HepG2 (cell line): ENCODE measurements around the gene KDM4B. TPM values are rescaled to one million over a fixed set of nuclear protein-coding genes. Genes with fewer than 3 reads are reported as not detected.
A peak's percentile ranks its signal among the peaks of the same experiment; 100 is the strongest.

Experiments used
- ATAC-seq: fragments of 200-7000 bp; cut with Tn5 transposase; 3 replicates; pipeline ENCODE4 v1.9.1; 2020; ENCODE audit warnings: mild to moderate bottlenecking, moderate library complexity
- BruUV-seq: library from RNA; stranded (reverse); fragments of 400-500 nt; replicated peaks from 2 replicates; lab custom pipeline; 2021; lab: Mats Ljungman, UMichigan
- CTCF ChIA-PET: fragments of 300-600 bp; formaldehyde crosslinking; extraction: SDS; loops from one replicate; lab custom pipeline; 2021; ENCODE audit warnings: low total read pairs, inconsistent platforms, low intra/inter-chr PET ratio; lab: Yijun Ruan, JAX
- POLR2A ChIA-PET: fragments of 350-600 bp; sonication (Branson Sonifier 250); formaldehyde crosslinking; loops from one replicate; lab custom pipeline; 2020; ENCODE audit warnings: antibody characterized with exemption, inconsistent platforms; lab: Yijun Ruan, JAX
- DNase-seq: peaks from one replicate; pipeline ENCODE4 v3.0.0-alpha.2; 2015; ENCODE audit warnings: low spot score
- FAIRE-seq: peaks from 3 replicates; lab custom pipeline; 2011; peaks lifted over from hg19 to GRCh38; lab: Jason Lieb, UNC
- H2AFZ ChIP-seq: one replicate; pipeline ENCODE4 v1.6.1; 2011; ENCODE audit warnings: low read length, inconsistent platforms
- H3K27ac ChIP-seq: fragments of 300-600 bp; 3 replicates; pipeline ENCODE4 v1.8.0; 2011; ENCODE audit warnings: mixed run types, mild to moderate bottlenecking, mixed read lengths, low read length, inconsistent platforms; ENCODE audit not compliant: insufficient read depth; ENCODE audit errors: extremely low read length
- H3K27me3 ChIP-seq, 2 experiments: fragments of 200-600 bp in 1 of 2; 2 replicates in 1 of 2; 3 replicates in 1 of 2; pipeline versions ENCODE4 v1.6.0 to v1.8.0; 2011; ENCODE audit warnings: low read length in 2 of 2, mild to moderate bottlenecking in 2 of 2, moderate library complexity in 2 of 2, inconsistent platforms in 1 of 2; ENCODE audit not compliant: insufficient read depth in 2 of 2, control insufficient read depth in 1 of 2
- H3K36me3 ChIP-seq, 2 experiments: fragments of 200-600 bp in 1 of 2; replicated peaks in 1 of 2; 2 replicates in 1 of 2; 3 replicates in 1 of 2; pipeline versions ENCODE4 v1.5.1 to v1.8.0; 2011; ENCODE audit warnings: low read length in 2 of 2, inconsistent platforms in 1 of 2; ENCODE audit not compliant: insufficient read depth in 2 of 2, control insufficient read depth in 1 of 2
- H3K4me1 ChIP-seq: 2 replicates; pipeline ENCODE4 v1.5.1; 2012; ENCODE audit warnings: low read length, inconsistent platforms; ENCODE audit not compliant: insufficient read depth
- H3K4me2 ChIP-seq: 2 replicates; pipeline ENCODE4 v1.6.0; 2011; ENCODE audit warnings: low read depth, low read length, inconsistent platforms
- H3K4me3 ChIP-seq, 3 experiments: fragments of 200-600 bp in 1 of 3; sonication (generic), shearing (Covaris generic) in 1 of 3; replicated peaks in 1 of 3; 2 replicates each; pipeline ENCODE4 v1.5.1; 2011 to 2016; ENCODE audit warnings: low read length in 3 of 3, inconsistent platforms in 2 of 3, low read depth in 2 of 3, mild to moderate bottlenecking in 2 of 3, control low read depth in 1 of 3, mixed read lengths in 1 of 3; ENCODE audit not compliant: insufficient read depth in 1 of 3
- H3K79me2 ChIP-seq: one replicate; pipeline ENCODE4 v1.6.1; 2011; ENCODE audit warnings: low read length, inconsistent platforms; ENCODE audit not compliant: insufficient read depth
- H3K9ac ChIP-seq: 2 replicates; pipeline ENCODE4 v1.6.0; 2011; ENCODE audit warnings: mild to moderate bottlenecking, low read depth, low read length, inconsistent platforms; ENCODE audit not compliant: insufficient read depth
- H3K9me3 ChIP-seq: 2 replicates; pipeline ENCODE4 v1.5.1; 2012; ENCODE audit warnings: mild to moderate bottlenecking, low read length
- H4K20me1 ChIP-seq: 2 replicates; pipeline ENCODE4 v1.6.0; 2011; ENCODE audit warnings: inconsistent platforms, mild to moderate bottlenecking, low read length, moderate library complexity; ENCODE audit not compliant: insufficient read depth
- AGO2 ChIP-seq: fragments of 200-400 bp; formaldehyde crosslinking; optimal IDR thresholded peaks from 2 replicates; pipeline ENCODE3; 2017; ENCODE audit warnings: mild to moderate bottlenecking, low read depth, low read length, moderate library complexity
- ATAD3A ChIP-seq: sonication (generic); formaldehyde crosslinking; IDR thresholded peaks from 2 replicates; pipeline ENCODE4 v1.4.0; 2020; ENCODE audit warnings: missing genetic modification reagents
- EHMT2 ChIP-seq: fragments of 200-600 bp; sonication (generic); IDR thresholded peaks from 2 replicates; pipeline ENCODE4 v1.7.0; 2017; ENCODE audit warnings: antibody characterized with exemption, low read depth, low read length, borderline replicate concordance
- HCFC1 ChIP-seq: fragments of 150-350 bp; IDR thresholded peaks from 2 replicates; pipeline ENCODE4 v1.6.1; 2014; ENCODE audit warnings: low read depth, low read length
- RBFOX2 ChIP-seq: fragments of 200-400 bp; formaldehyde crosslinking; IDR thresholded peaks from 2 replicates; pipeline ENCODE4 v1.6.1; 2017; ENCODE audit warnings: low read depth, mild to moderate bottlenecking, low read length
- ZNF263 ChIP-seq: sonication (generic); formaldehyde crosslinking; IDR thresholded peaks from 2 replicates; pipeline ENCODE4 v1.4.0; 2020; ENCODE audit warnings: missing genetic modification reagents
- ZNF337 ChIP-seq: sonication (generic); formaldehyde crosslinking; IDR thresholded peaks from 2 replicates; pipeline ENCODE4 v1.5.1; 2020; ENCODE audit warnings: missing genetic modification reagents, low read depth, mild to moderate bottlenecking, borderline replicate concordance
- whole genome bisulfite sequencing: methylation state at CpG from one replicate; pipeline ENCODE4 v1.1.6; 2017; ENCODE audit warnings: low lambda C conversion rate; 5-methylcytosine and 5-hydroxymethylcytosine counted together
- in situ Hi-C: cut with HindIII; loops from 2 replicates; pipeline ENCODE4 v1.10.0; 2017; ENCODE audit warnings: low pct_unique_long_range_greater_than_20kb; ENCODE audit not compliant: extremely low pct_ligation_motif_present
- intact Hi-C: fragments of 100-400 bp; cut with micrococcal nuclease; formaldehyde crosslinking; loops from one replicate; pipeline ENCODE4 v1.10.0; 2022; ENCODE audit not compliant: unreplicated experiment
- polyA plus RNA-seq, 8 experiments: library from polyadenylated mRNA; depleted of rRNA in 3 of 8; stranded (reverse) in 7 of 8; unstranded in 1 of 8; fragments of >200 nt; fragmentation: Illumina TruSeq in 4 of 8; extraction: Trizol in 4 of 8; gene quantifications; 2 replicates each; pipeline versions ENCODE4 v1.2.1 to v1.2.3, GENCODE V29; 2011 to 2016; ENCODE audit warnings: low read depth in 4 of 8, missing spikeins in 1 of 8, mixed read lengths in 1 of 8; ENCODE audit not compliant: insufficient read depth in 1 of 8
- total RNA-seq, 5 experiments: library from RNA; depleted of rRNA; stranded (reverse); fragments of >200 nt; fragmentation: Illumina TruSeq; extraction: Trizol; gene quantifications; 2 replicates each; pipeline ENCODE4 v1.2.3, GENCODE V29; 2016; ENCODE audit warnings: low read depth in 1 of 5
- TF ChIP-seq, protein P1 (sequence below): IDR thresholded peaks from 2 replicates; pipeline ENCODE4 v1.6.1; 2016; ENCODE audit warnings: low read depth, borderline replicate concordance
- TF ChIP-seq, protein P2 (sequence below): sonication (generic); formaldehyde crosslinking; IDR thresholded peaks from 2 replicates; pipeline ENCODE4 v1.4.0; 2020; ENCODE audit warnings: mild to moderate bottlenecking, missing genetic modification reagents

Gene KDM4B
- total and polyA plus RNA-seq, 2 of the 13 experiments (the other 11 are each of a cell fraction or from before 2014, with no cell fraction given) = 4.9 to 14.6 TPM

DNA sequence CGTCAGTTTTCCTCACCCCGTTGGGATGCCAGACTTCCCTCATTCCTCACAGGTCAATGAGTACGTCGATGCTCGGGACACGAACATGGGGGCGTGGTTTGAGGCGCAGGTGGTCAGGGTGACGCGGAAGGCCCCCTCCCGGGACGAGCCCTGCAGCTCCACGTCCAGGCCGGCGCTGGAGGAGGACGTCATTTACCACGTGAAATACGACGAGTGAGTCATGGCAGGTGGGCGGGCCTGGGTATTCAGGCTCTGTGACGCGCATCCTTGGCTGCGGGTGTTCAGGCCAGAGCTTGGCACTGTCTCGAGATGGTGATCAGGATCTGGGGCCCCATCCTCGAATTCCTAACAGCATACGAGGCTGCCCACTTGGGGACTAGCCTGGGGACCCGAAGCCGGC, 38.2 kb upstream of the KDM4B start:
- Histone ChIP-seq H3K9ac (no peak overlapping the region), H3K27ac (no peak overlapping the region), H3K36me3 (peaks cover 20 to 60% of the 10 kb centered on the region in 2 experiments), H3K4me2 (no peak overlapping the region), H4K20me1 (no peaks in the 10 kb centered on the region), H3K79me2 (peaks cover 11% of the 10 kb centered on the region), H3K9me3 (no peaks in the 10 kb centered on the region), H2AFZ (no peak overlapping the region), H3K4me1 (no peaks in the 10 kb centered on the region), H3K4me3 (no peak overlapping the region), H3K27me3 (no peaks in the 10 kb centered on the region; a peak in 1 of 5 replicates)
- POLR2A ChIA-PET = no interaction called here
- BruUV-seq = no TSS peak
- FAIRE-seq = no peak
- peak; percentile 52 for TF ChIP-seq AGO2
- no peak for TF ChIP-seq EHMT2
- no peak for TF ChIP-seq ZNF337 (CRISPR knock-in tag)
- TF ChIP-seq, protein P1, sequence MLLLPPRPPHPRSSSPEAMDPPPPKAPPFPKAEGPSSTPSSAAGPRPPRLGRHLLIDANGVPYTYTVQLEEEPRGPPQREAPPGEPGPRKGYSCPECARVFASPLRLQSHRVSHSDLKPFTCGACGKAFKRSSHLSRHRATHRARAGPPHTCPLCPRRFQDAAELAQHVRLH (CRISPR knock-in tag) = no peak
- CTCF ChIA-PET = no interaction called here
- intact Hi-C loops = no loop called here
- no peak for DNase-seq
- no peak for ATAC-seq
- in situ Hi-C loops = no loop called here
- WGBS = 96% methylated on average over 26 of the region's 28 CpGs

DNA sequence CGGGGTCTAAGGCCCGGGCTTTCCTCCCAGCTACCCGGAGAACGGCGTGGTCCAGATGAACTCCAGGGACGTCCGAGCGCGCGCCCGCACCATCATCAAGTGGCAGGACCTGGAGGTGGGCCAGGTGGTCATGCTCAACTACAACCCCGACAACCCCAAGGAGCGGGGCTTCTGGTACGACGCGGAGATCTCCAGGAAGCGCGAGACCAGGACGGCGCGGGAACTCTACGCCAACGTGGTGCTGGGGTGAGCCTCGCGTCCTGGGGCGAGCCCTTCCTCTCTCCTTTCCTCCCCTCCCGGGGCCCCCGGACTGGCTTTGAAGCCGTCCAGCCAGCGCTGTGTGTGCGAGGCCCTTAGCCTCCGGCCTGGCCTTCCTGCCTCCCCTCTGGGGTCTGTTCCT, 36.2 kb upstream of the KDM4B start:
- no peaks in the 10 kb centered on the region for H3K4me1 ChIP-seq
- in situ Hi-C loops (no loop called here), intact Hi-C loops (no loop called here)
- TF ChIP-seq, protein P2, sequence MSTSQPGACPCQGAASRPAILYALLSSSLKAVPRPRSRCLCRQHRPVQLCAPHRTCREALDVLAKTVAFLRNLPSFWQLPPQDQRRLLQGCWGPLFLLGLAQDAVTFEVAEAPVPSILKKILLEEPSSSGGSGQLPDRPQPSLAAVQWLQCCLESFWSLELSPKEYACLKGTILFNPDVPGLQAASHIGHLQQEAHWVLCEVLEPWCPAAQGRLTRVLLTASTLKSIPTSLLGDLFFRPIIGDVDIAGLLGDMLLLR (CRISPR knock-in tag) = no peak
- TF ChIP-seq RBFOX2 (0 out of 2 replicates have a peak, but pooled peaks have one; percentile 18), ATAD3A (no peak), HCFC1 (no peak), ZNF263 (no peak)
- 98% methylated on average over 32 of the region's 32 CpGs for WGBS
- DNase-seq (no peak), ATAC-seq (no peak), FAIRE-seq (no peak)
- no peak overlapping the region for H3K27ac ChIP-seq
- no peaks in the 10 kb centered on the region for H4K20me1 ChIP-seq
- no peaks in the 10 kb centered on the region for H3K9me3 ChIP-seq
- no peak overlapping the region for H3K4me3 ChIP-seq
- H3K4me2 ChIP-seq = no peak overlapping the region
- H2AFZ ChIP-seq = no peak overlapping the region
- H3K27me3 ChIP-seq = no peaks in the 10 kb centered on the region; a peak in 1 of 5 replicates
- ChIA-PET POLR2A (no interaction called here), CTCF (no interaction called here)
- peaks cover 20 to 68% of the 10 kb centered on the region in 2 experiments for H3K36me3 ChIP-seq
- H3K9ac ChIP-seq = no peak overlapping the region
- H3K79me2 ChIP-seq = peaks cover 2% of the 10 kb centered on the region
- no TSS peak for BruUV-seq
